ENCODE results near the gene ZNF362.
"Not testable (repeated sequence)": the region's sequence is repeated elsewhere in the genome, so short reads cannot be mapped to it uniquely, and the experiment has no call there.

Gene ZNF362

DNA sequence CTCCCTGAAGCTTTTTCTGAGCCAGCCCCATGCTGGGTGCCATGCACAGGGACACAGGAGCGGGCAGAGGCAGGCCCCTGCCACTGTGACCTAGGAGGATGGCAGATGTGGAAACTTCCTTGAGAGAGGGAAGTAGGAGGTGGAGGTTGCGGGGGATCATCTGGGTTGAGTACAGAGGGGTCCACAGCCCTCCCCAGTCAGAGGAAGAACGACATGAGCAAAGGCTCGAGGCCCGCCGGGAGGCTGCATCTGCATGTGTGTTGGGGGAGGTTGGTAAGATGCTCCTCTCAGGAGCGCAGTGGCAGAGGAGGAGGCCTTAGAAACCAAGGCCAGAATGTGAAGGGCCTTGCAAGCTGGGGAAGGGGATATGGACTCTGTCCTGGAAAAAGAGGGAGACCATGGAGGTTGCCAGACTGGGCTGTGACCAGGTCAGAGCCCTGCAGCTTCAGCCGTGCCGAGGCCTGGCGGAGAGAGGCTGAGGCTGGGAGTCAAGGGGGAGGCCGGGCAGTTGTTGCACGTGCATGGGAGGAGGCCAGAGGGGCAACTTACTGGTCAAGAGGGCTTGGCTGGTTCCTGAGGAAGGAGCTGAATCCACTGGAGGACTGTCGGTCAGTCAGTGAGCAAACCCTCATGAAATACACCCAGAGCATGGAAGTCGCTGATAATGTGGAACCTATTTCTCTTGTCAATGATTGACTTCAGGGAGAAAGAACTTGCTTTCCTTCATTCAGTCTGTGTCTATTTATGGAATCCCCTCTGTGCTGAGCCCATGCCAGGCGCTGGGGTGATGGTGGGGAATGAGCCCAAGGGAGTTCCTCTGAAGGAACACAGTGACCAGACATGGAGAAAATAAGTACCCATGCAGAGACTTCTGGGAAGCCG lies 32.9 kb downstream of the ZNF362 start:
- no peak for DNase-seq (ENCODE audit: low read depth in 1 of 2, low spot score in 1 of 2)
- no peak overlapping the region for H3K4me3 ChIP-seq (replicated peaks; ENCODE audit: insufficient read depth, low read length)
- no peak overlapping the region for H3K27ac ChIP-seq (replicated peaks)
- H3K27me3 ChIP-seq (ENCODE audit: insufficient read depth, poor library complexity, severe bottlenecking) = no peaks in the 10 kb centered on the region
- TF ChIP-seq GABPA (IDR thresholded peaks at IDR 0.05; ENCODE audit: low read depth) (no peak), SPI1 (IDR thresholded peaks at IDR 0.05; ENCODE audit: borderline replicate concordance, low read depth) (no peak), POLR2AphosphoS5 (IDR thresholded peaks at IDR 0.05; ENCODE audit: low read depth) (no peak)
- TF ChIP-seq, protein P1, sequence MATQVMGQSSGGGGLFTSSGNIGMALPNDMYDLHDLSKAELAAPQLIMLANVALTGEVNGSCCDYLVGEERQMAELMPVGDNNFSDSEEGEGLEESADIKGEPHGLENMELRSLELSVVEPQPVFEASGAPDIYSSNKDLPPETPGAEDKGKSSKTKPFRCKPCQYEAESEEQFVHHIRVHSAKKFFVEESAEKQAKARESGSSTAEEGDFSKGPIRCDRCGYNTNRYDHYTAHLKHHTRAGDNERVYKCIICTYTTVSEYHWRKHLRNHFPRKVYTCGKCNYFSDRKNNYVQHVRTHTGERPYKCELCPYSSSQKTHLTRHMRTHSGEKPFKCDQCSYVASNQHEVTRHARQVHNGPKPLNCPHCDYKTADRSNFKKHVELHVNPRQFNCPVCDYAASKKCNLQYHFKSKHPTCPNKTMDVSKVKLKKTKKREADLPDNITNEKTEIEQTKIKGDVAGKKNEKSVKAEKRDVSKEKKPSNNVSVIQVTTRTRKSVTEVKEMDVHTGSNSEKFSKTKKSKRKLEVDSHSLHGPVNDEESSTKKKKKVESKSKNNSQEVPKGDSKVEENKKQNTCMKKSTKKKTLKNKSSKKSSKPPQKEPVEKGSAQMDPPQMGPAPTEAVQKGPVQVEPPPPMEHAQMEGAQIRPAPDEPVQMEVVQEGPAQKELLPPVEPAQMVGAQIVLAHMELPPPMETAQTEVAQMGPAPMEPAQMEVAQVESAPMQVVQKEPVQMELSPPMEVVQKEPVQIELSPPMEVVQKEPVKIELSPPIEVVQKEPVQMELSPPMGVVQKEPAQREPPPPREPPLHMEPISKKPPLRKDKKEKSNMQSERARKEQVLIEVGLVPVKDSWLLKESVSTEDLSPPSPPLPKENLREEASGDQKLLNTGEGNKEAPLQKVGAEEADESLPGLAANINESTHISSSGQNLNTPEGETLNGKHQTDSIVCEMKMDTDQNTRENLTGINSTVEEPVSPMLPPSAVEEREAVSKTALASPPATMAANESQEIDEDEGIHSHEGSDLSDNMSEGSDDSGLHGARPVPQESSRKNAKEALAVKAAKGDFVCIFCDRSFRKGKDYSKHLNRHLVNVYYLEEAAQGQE (IDR thresholded peaks at IDR 0.05; ENCODE audit: insufficient replicate concordance, low read depth) = no peak
- TF ChIP-seq, protein P2, sequence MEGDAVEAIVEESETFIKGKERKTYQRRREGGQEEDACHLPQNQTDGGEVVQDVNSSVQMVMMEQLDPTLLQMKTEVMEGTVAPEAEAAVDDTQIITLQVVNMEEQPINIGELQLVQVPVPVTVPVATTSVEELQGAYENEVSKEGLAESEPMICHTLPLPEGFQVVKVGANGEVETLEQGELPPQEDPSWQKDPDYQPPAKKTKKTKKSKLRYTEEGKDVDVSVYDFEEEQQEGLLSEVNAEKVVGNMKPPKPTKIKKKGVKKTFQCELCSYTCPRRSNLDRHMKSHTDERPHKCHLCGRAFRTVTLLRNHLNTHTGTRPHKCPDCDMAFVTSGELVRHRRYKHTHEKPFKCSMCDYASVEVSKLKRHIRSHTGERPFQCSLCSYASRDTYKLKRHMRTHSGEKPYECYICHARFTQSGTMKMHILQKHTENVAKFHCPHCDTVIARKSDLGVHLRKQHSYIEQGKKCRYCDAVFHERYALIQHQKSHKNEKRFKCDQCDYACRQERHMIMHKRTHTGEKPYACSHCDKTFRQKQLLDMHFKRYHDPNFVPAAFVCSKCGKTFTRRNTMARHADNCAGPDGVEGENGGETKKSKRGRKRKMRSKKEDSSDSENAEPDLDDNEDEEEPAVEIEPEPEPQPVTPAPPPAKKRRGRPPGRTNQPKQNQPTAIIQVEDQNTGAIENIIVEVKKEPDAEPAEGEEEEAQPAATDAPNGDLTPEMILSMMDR (IDR thresholded peaks at IDR 0.05; ENCODE audit: insufficient read depth, low read length) = no peak

DNA sequence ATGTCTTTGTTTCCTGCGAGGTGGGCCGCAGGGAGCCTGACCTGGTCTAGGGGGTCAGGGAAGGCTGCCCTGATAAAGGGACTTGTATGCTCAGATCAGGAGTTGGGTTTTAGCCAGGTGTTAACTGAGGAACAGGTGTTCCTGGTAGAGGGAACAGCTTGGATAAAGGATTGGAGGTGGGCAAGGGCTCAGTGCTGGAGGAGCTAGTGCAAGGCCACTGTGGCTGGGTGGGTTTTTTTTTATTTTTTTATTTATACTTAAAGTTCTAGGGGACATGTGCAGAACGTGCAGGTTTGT lies 33.5 kb downstream of the ZNF362 start:
- TF ChIP-seq POLR2AphosphoS5 (IDR thresholded peaks at IDR 0.05; ENCODE audit: low read depth) (no peak), SPI1 (IDR thresholded peaks at IDR 0.05; ENCODE audit: borderline replicate concordance, low read depth) (no peak), GABPA (IDR thresholded peaks at IDR 0.05; ENCODE audit: low read depth) (no peak)
- TF ChIP-seq, protein P2 (IDR thresholded peaks at IDR 0.05; ENCODE audit: insufficient read depth, low read length) = no peak
- TF ChIP-seq, protein P1 (IDR thresholded peaks at IDR 0.05; ENCODE audit: insufficient replicate concordance, low read depth) = no peak
- no peaks in the 10 kb centered on the region for H3K27me3 ChIP-seq (ENCODE audit: insufficient read depth, poor library complexity, severe bottlenecking)
- H3K27ac ChIP-seq (replicated peaks) = no peak overlapping the region
- DNase-seq (ENCODE audit: low read depth in 1 of 2, low spot score in 1 of 2) = no peak
- H3K4me3 ChIP-seq (replicated peaks; ENCODE audit: insufficient read depth, low read length) = no peak overlapping the region

DNA sequence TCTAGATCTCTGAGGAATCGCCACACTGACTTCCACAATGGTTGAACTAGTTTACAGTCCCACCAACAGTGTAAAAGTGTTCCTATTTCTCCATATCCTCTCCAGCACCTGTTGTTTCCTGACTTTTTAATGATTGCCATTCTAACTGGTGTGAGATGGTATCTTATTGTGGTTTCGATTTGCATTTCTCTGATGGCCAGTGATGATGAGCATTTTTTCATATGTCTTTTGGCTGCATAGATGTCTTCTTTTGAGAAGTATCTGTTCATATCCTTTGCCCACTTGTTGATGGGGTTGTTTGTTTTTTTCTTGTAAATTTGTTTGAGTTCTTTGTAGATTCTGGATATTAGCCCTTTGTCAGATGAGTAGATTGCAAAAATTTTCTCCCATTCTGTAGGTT lies 34.3 kb downstream of the ZNF362 start:
- H3K4me3 ChIP-seq (replicated peaks; ENCODE audit: insufficient read depth, low read length); H3K27ac ChIP-seq (replicated peaks); H3K27me3 ChIP-seq (ENCODE audit: insufficient read depth, poor library complexity, severe bottlenecking); DNase-seq (ENCODE audit: low read depth in 1 of 2, low spot score in 1 of 2): not testable (repeated sequence)

DNA sequence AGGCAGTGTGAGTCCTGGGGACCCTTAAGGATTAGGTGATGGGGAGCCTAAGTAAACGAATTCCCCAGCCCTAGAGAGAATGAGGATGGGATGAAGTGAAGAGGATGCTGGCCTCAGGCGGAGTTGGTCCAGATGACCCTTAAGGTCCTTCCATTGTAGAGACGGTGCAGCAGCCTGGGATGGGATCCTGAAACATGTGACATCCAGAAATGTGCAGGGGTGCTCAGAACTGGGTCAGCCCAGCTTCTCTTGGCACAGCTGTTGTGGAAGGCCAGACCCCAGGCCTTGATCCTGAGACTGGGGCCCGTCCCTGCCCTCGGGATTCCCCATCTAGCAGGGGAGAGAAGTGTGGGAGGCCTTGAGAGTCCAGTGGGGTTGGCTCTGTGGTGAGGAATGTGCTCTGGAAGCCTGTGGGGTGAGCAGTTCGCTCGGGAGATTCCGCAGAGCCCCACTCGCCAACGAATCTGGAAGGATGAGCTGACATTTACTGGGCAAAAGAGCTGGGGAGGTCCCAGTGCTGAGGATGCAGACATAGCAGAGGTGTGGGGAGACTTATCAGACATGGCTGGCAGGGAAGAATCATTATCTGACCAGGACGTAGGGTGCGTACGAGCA lies 36.5 kb downstream of the ZNF362 start:
- no peak for DNase-seq (ENCODE audit: low read depth in 1 of 2, low spot score in 1 of 2)
- TF ChIP-seq GABPA (IDR thresholded peaks at IDR 0.05; ENCODE audit: low read depth) (no peak), POLR2AphosphoS5 (IDR thresholded peaks at IDR 0.05; ENCODE audit: low read depth) (no peak), SPI1 (IDR thresholded peaks at IDR 0.05; ENCODE audit: borderline replicate concordance, low read depth) (no peak)
- TF ChIP-seq, protein P2 (IDR thresholded peaks at IDR 0.05; ENCODE audit: insufficient read depth, low read length) = no peak
- TF ChIP-seq, protein P1 (IDR thresholded peaks at IDR 0.05; ENCODE audit: insufficient replicate concordance, low read depth) = no peak
- no peak overlapping the region for H3K27ac ChIP-seq (replicated peaks)
- no peak overlapping the region for H3K4me3 ChIP-seq (replicated peaks; ENCODE audit: insufficient read depth, low read length)
- H3K27me3 ChIP-seq (ENCODE audit: insufficient read depth, poor library complexity, severe bottlenecking) = no peaks in the 10 kb centered on the region

All from HL-60 (cell line).